Measurements from ENCODE around the gene NAA40. TPM values are rescaled to one million over a fixed set of nuclear protein-coding genes. Genes with fewer than 3 reads are reported as not detected.

Gene NAA40
- total and polyA plus RNA-seq, 2 donors (not counting 1 experiment from before 2014, with no cell fraction given): 9.2 to 19.7 TPM

DNA sequence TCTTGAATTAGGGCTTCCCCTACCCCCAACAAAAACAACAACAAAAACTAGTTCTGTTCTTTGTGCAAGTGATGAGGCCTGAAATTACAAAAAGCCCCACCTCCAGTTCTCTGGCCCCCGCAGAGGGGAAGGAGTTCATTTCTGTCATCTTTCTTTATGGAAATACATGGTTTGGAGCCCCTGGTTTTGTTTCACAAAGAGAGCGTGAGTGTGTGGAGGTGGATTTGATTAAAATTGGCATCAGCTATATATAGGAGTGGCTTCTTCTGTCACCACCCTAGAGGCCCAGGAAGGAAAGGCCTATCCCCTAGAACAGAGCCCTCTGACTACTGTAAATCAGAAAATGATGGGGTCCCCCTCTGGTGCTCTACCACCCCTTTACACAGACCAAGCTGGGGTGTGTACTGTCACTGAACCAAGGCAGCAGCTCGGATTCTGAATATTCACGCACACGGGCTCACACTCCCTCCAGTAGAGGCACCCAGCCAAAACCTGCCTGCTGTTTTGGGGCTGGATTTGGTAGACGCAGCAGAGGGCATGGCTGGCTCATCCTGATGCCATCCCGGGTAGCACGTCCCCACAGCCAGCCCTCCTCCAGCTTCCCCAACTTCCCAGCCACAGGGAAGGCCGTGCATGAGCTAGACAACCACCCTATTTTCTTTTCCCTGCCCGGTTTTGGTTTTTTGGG, 41.2 kb upstream of the NAA40 start:
- H3K4me2 ChIP-seq (ENCODE audit: extremely low read depth, insufficient read depth, low read length): no peak overlapping the region
- no peaks in the 10 kb centered on the region for H3K4me1 ChIP-seq (ENCODE audit: control insufficient read depth, extremely low read depth, insufficient read depth, low read length)
- TF ChIP-seq, protein P1, sequence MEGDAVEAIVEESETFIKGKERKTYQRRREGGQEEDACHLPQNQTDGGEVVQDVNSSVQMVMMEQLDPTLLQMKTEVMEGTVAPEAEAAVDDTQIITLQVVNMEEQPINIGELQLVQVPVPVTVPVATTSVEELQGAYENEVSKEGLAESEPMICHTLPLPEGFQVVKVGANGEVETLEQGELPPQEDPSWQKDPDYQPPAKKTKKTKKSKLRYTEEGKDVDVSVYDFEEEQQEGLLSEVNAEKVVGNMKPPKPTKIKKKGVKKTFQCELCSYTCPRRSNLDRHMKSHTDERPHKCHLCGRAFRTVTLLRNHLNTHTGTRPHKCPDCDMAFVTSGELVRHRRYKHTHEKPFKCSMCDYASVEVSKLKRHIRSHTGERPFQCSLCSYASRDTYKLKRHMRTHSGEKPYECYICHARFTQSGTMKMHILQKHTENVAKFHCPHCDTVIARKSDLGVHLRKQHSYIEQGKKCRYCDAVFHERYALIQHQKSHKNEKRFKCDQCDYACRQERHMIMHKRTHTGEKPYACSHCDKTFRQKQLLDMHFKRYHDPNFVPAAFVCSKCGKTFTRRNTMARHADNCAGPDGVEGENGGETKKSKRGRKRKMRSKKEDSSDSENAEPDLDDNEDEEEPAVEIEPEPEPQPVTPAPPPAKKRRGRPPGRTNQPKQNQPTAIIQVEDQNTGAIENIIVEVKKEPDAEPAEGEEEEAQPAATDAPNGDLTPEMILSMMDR (conservative IDR thresholded peaks at IDR 0.05 in 1 of 2, IDR thresholded peaks at IDR 0.05 in 1 of 2; ENCODE audit: low read depth in 1 of 2, low read length in 2 of 2): no peak
- no peaks in the 10 kb centered on the region for H3K9me3 ChIP-seq (ENCODE audit: control insufficient read depth, insufficient read depth, low read depth, low read length)
- H2AFZ ChIP-seq (ENCODE audit: low read length): no peak overlapping the region
- no peak overlapping the region for H3K27ac ChIP-seq (ENCODE audit: insufficient read depth, low read length)
- H3K27me3 ChIP-seq (ENCODE audit: control insufficient read depth, insufficient read depth, low read length): no peaks in the 10 kb centered on the region
- DNase-seq (ENCODE audit: low read depth in 2 of 2): no peak
- peaks cover 19% of the 10 kb centered on the region for H3K36me3 ChIP-seq (ENCODE audit: control insufficient read depth, insufficient read depth, low read length)
- peaks cover 4% of the 10 kb centered on the region for H3K79me2 ChIP-seq (ENCODE audit: control insufficient read depth, insufficient read depth, low read length)
- no peaks in the 10 kb centered on the region for H4K20me1 ChIP-seq (ENCODE audit: control insufficient read depth, extremely low read depth, insufficient read depth, low read length)
- H3K4me3 ChIP-seq (replicated peaks in 1 of 4; ENCODE audit: control extremely low read depth in 1 of 4, insufficient read depth in 1 of 4, low read depth in 3 of 4, low read length in 4 of 4): no peak overlapping the region
- H3K9ac ChIP-seq (ENCODE audit: insufficient read depth, low read length): no peak overlapping the region

DNA sequence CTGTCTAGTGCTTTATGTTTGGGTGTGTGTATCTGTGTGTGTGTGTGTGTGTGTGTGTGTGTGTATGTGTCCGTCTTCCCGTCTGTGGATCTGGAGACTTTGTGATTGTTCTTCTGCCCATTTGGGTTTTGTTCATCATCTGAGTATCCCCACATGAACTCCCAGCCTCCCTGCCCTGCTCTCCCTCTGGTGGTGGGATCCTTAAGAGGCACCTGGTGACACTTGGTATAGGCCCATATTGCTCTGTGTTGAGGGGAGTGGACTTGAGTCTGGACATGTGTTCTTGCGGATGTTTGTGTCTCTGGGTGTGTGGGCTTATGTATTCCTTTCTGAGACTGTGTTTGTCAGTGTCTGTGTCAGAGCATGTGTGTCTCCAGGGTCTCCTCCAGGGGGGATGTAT, 37.1 kb upstream of the NAA40 start:
- Histone ChIP-seq H3K36me3 (ENCODE audit: control insufficient read depth, insufficient read depth, low read length) (peaks cover 34% of the 10 kb centered on the region), H3K9ac (ENCODE audit: insufficient read depth, low read length) (no peak overlapping the region), H3K9me3 (ENCODE audit: control insufficient read depth, insufficient read depth, low read depth, low read length) (no peaks in the 10 kb centered on the region), H3K4me2 (ENCODE audit: extremely low read depth, insufficient read depth, low read length) (no peak overlapping the region), H3K4me1 (ENCODE audit: control insufficient read depth, extremely low read depth, insufficient read depth, low read length) (no peaks in the 10 kb centered on the region), H3K79me2 (ENCODE audit: control insufficient read depth, insufficient read depth, low read length) (no peaks in the 10 kb centered on the region), H4K20me1 (ENCODE audit: control insufficient read depth, extremely low read depth, insufficient read depth, low read length) (no peaks in the 10 kb centered on the region), H2AFZ (ENCODE audit: low read length) (no peak overlapping the region), H3K27ac (ENCODE audit: insufficient read depth, low read length) (no peak overlapping the region), H3K27me3 (ENCODE audit: control insufficient read depth, insufficient read depth, low read length) (no peaks in the 10 kb centered on the region), H3K4me3 (replicated peaks in 1 of 4; ENCODE audit: control extremely low read depth in 1 of 4, insufficient read depth in 1 of 4, low read depth in 3 of 4, low read length in 4 of 4) (no peak overlapping the region)
- TF ChIP-seq, protein P1 (conservative IDR thresholded peaks at IDR 0.05 in 1 of 2, IDR thresholded peaks at IDR 0.05 in 1 of 2; ENCODE audit: low read depth in 1 of 2, low read length in 2 of 2): peak; percentile 52 to 56
- no peak for TF ChIP-seq EZH2 (IDR thresholded peaks at IDR 0.05; ENCODE audit: low read length, missing control alignments)
- peak in 1 of 2 donors; percentile 47 for DNase-seq (ENCODE audit: low read depth in 2 of 2)

DNA sequence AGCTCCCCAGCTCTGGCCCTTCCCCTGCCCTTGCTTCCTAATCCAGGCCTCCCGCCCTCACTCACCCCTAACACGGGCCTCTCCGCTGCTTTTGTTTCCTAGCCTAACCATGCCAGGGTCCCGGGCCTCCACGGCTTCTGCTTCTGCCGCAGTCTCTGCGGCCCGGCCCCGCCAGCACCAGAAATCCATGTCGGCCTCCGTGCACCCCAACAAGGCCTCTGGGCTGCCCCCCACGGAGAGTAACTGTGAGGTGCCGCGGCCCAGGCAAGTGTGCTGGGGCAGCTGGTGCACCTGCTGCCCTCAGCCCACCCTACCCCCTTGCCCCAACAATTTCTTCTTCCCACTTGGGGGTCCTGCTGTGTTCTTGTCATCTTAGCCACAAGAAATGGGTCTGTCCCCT, 34.9 kb upstream of the NAA40 start:
- DNase-seq (ENCODE audit: low read depth in 2 of 2): no peak
- no peak overlapping the region for H2AFZ ChIP-seq (ENCODE audit: low read length)
- H3K9ac ChIP-seq (ENCODE audit: insufficient read depth, low read length): no peak overlapping the region
- no peaks in the 10 kb centered on the region for H4K20me1 ChIP-seq (ENCODE audit: control insufficient read depth, extremely low read depth, insufficient read depth, low read length)
- TF ChIP-seq, protein P1 (conservative IDR thresholded peaks at IDR 0.05 in 1 of 2, IDR thresholded peaks at IDR 0.05 in 1 of 2; ENCODE audit: low read depth in 1 of 2, low read length in 2 of 2): no peak
- no peak for TF ChIP-seq EZH2 (IDR thresholded peaks at IDR 0.05; ENCODE audit: low read length, missing control alignments)
- H3K36me3 ChIP-seq (ENCODE audit: control insufficient read depth, insufficient read depth, low read length): peaks cover 38% of the 10 kb centered on the region
- H3K4me2 ChIP-seq (ENCODE audit: extremely low read depth, insufficient read depth, low read length): no peak overlapping the region
- H3K27me3 ChIP-seq (ENCODE audit: control insufficient read depth, insufficient read depth, low read length): no peaks in the 10 kb centered on the region
- H3K4me1 ChIP-seq (ENCODE audit: control insufficient read depth, extremely low read depth, insufficient read depth, low read length): peaks cover 3% of the 10 kb centered on the region
- no peak overlapping the region for H3K27ac ChIP-seq (ENCODE audit: insufficient read depth, low read length)
- no peak overlapping the region for H3K4me3 ChIP-seq (replicated peaks in 1 of 4; ENCODE audit: control extremely low read depth in 1 of 4, insufficient read depth in 1 of 4, low read depth in 3 of 4, low read length in 4 of 4)
- no peaks in the 10 kb centered on the region for H3K9me3 ChIP-seq (ENCODE audit: control insufficient read depth, insufficient read depth, low read depth, low read length)
- no peaks in the 10 kb centered on the region for H3K79me2 ChIP-seq (ENCODE audit: control insufficient read depth, insufficient read depth, low read length)
